ENCODE measurements around the gene TMEM255B.
"Not testable (repeated sequence)": the region's sequence is repeated elsewhere in the genome, so short reads cannot be mapped to it uniquely, and the experiment has no call there.

The TMEM255B gene

GRCh38 chr13:113786262-113786841 lies 27.3 kb downstream of the TMEM255B start:
- DNase-seq (ENCODE audit: low read depth in 2 of 2): no peak

- no peak for DNase-seq (ENCODE audit: low read depth in 2 of 2)
These were observed 28.7 kb downstream of the TMEM255B start for GRCh38 chr13:113787694-113788093.

GRCh38 chr13:113788413-113789135 lies 29.5 kb downstream of the TMEM255B start:
- no peak for DNase-seq (ENCODE audit: low read depth in 2 of 2)

GRCh38 chr13:113789167-113789566 lies 30.1 kb downstream of the TMEM255B start:
- DNase-seq (ENCODE audit: low read depth in 2 of 2): no peak

GRCh38 chr13:113789931-113790330 lies 30.9 kb downstream of the TMEM255B start:
- not testable (repeated sequence) for DNase-seq (ENCODE audit: low read depth in 2 of 2)

GRCh38 chr13:113791226-113791625 lies 32.2 kb downstream of the TMEM255B start:
- no peak for DNase-seq (ENCODE audit: low read depth in 2 of 2)

- DNase-seq (ENCODE audit: low read depth in 2 of 2): no peak
These were observed 32.7 kb downstream of the TMEM255B start for GRCh38 chr13:113791761-113792160.

- no peak for DNase-seq (ENCODE audit: low read depth in 2 of 2)
These were observed 33.3 kb downstream of the TMEM255B start for GRCh38 chr13:113792236-113792770.

GRCh38 chr13:113792886-113793717 lies 34.1 kb downstream of the TMEM255B start:
- DNase-seq (ENCODE audit: low read depth in 2 of 2): no peak

GRCh38 chr13:113793718-113794085 lies 34.7 kb downstream of the TMEM255B start:
- no peak for DNase-seq (ENCODE audit: low read depth in 2 of 2)

- DNase-seq (ENCODE audit: low read depth in 2 of 2): no peak
These were observed 35.1 kb downstream of the TMEM255B start for GRCh38 chr13:113794086-113794485.

- no peak for DNase-seq (ENCODE audit: low read depth in 2 of 2)
These were observed 35.7 kb downstream of the TMEM255B start for GRCh38 chr13:113794764-113795173.

GRCh38 chr13:113795362-113795761 lies 36.3 kb downstream of the TMEM255B start:
- DNase-seq (ENCODE audit: low read depth in 2 of 2): not testable (repeated sequence)

- no peak for DNase-seq (ENCODE audit: low read depth in 2 of 2)
These were observed 37.4 kb downstream of the TMEM255B start for GRCh38 chr13:113796211-113796963.

- no peak for DNase-seq (ENCODE audit: low read depth in 2 of 2)
These were observed 38.1 kb downstream of the TMEM255B start for GRCh38 chr13:113796964-113797676.

GRCh38 chr13:113798200-113798811 lies 39.3 kb downstream of the TMEM255B start:
- no peak for DNase-seq (ENCODE audit: low read depth in 2 of 2)

- no peak for DNase-seq (ENCODE audit: low read depth in 2 of 2)
These were observed 41.5 kb downstream of the TMEM255B start for GRCh38 chr13:113800576-113800926.

- no peak for DNase-seq (ENCODE audit: low read depth in 2 of 2)
These were observed 42.4 kb downstream of the TMEM255B start for GRCh38 chr13:113801289-113801961.

- no peak for DNase-seq (ENCODE audit: low read depth in 2 of 2)
These were observed 43.1 kb downstream of the TMEM255B start for GRCh38 chr13:113802090-113802531.

- DNase-seq (ENCODE audit: low read depth in 2 of 2): no peak
These were observed 43.7 kb downstream of the TMEM255B start for GRCh38 chr13:113802761-113803160.
